Smooth muscle cell (in vitro differentiated cells): ENCODE results near the gene PBX1. TPM values are rescaled to one million over a fixed set of nuclear protein-coding genes. Genes with fewer than 3 reads are reported as not detected.

ENCODE experiments used
- DNase-seq: peaks from one replicate; lab custom pipeline; 2025; ENCODE audit not compliant: unreplicated experiment; lab: John Stamatoyannopoulos, UW
- H2AFZ ChIP-seq: fragments of 200-600 bp; sonication (generic); 2 replicates; pipeline ENCODE4 v1.6.0; 2016; ENCODE audit warnings: antibody characterized with exemption, low read depth, mild to moderate bottlenecking
- H3F3A ChIP-seq: fragments of 200-600 bp; sonication (generic); 2 replicates; pipeline ENCODE4 v1.6.0; 2017; ENCODE audit warnings: antibody characterized with exemption, low read depth
- H3K27ac ChIP-seq: fragments of 200-600 bp; sonication (generic); 2 replicates; pipeline ENCODE4 v1.5.1; 2016; ENCODE audit warnings: low read depth, mild to moderate bottlenecking
- H3K27me3 ChIP-seq: fragments of 200-600 bp; sonication (generic); 2 replicates; pipeline ENCODE4 v1.6.1; 2016; ENCODE audit warnings: low read depth, mild to moderate bottlenecking
- H3K36me3 ChIP-seq: fragments of 200-600 bp; sonication (generic); 2 replicates; pipeline ENCODE4 v1.5.1; 2016; ENCODE audit warnings: low read depth
- H3K4me1 ChIP-seq: fragments of 200-600 bp; sonication (generic); 2 replicates; pipeline ENCODE4 v1.5.1; 2016; ENCODE audit warnings: low read depth
- H3K4me2 ChIP-seq: fragments of 200-600 bp; sonication (generic); 2 replicates; pipeline ENCODE4 v1.6.0; 2016; ENCODE audit warnings: mild to moderate bottlenecking
- H3K4me3 ChIP-seq: fragments of 200-600 bp; sonication (generic); 2 replicates; pipeline ENCODE4 v1.5.1; 2016; ENCODE audit warnings: mild to moderate bottlenecking
- H3K79me2 ChIP-seq: fragments of 200-600 bp; sonication (generic); 2 replicates; pipeline ENCODE4 v1.6.0; 2016; ENCODE audit warnings: low read depth, mild to moderate bottlenecking
- H3K9ac ChIP-seq: fragments of 200-600 bp; sonication (generic); 2 replicates; pipeline ENCODE4 v1.6.0; 2016; ENCODE audit warnings: low read depth
- H3K9me3 ChIP-seq: fragments of 200-600 bp; sonication (generic); replicated peaks from 2 replicates; pipeline ENCODE4 v1.5.1; 2016; ENCODE audit warnings: low read depth
- H4K20me1 ChIP-seq: fragments of 200-600 bp; sonication (generic); 2 replicates; pipeline ENCODE4 v1.6.0; 2016; ENCODE audit warnings: low read depth
- CTCF ChIP-seq: fragments of 200-600 bp; sonication (generic); IDR thresholded peaks from 2 replicates; pipeline ENCODE4 v1.5.1; 2017; ENCODE audit warnings: borderline replicate concordance, mild to moderate bottlenecking, antibody characterized with exemption; ENCODE audit not compliant: insufficient read depth, poor library complexity, severe bottlenecking
- WGBS: methylation state at CpG from one replicate; pipeline ENCODE4 v1.1.7; 2016; ENCODE audit warnings: low lambda C conversion rate; 5-methylcytosine and 5-hydroxymethylcytosine counted together
- polyA plus RNA-seq: library from polyadenylated mRNA; unstranded; fragments of >200 nt; fragmentation: Nextera tagmentation; extraction: Ambion mirVana; gene quantifications from 2 replicates; pipeline ENCODE4 v1.2.1, GENCODE V29; 2016
- total RNA-seq: library from RNA; depleted of rRNA; stranded (reverse); fragments of >200 nt; gene quantifications from 2 replicates; pipeline ENCODE4 v1.2.3, GENCODE V29; 2014

Gene PBX1
- total and polyA plus RNA-seq, 2 experiments from 2014 or later = 8.1 to 70.8 TPM

DNA sequence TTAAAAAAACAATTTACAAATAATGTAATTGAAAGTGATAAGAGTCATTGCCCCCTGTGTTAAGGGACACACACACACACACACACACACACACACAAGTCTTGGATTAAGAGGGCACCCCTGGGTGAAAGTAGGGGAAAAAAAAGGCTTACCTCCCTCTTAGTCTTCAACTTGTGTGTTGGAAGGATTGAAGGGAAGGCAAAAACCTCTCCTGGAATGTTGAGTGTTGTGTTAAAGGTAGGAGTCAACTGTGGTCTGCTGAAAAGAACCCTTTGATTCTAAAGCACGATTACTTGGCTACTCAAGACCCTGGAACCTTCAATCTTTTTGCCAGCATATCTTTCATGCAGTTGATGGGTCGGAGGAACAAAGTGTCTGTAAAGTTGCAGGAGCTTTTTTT, 6.4 kb downstream of the PBX1 start:
- Histone ChIP-seq H3K27me3 (no peaks in the 10 kb centered on the region), H3K27ac (no peak overlapping the region), H3K79me2 (peaks cover 100% of the 10 kb centered on the region), H3K4me2 (peak overlapping the region; percentile 94), H3K36me3 (no peaks in the 10 kb centered on the region), H3K9me3 (no peaks in the 10 kb centered on the region), H3K9ac (no peak overlapping the region), H3K4me3 (peak overlapping the region; percentile 71), H2AFZ (no peak overlapping the region), H4K20me1 (no peaks in the 10 kb centered on the region), H3F3A (peaks cover 7% of the 10 kb centered on the region), H3K4me1 (peaks cover 40% of the 10 kb centered on the region)
- WGBS = 14% methylated on average over 2 of the region's 2 CpGs
- no peak for TF ChIP-seq CTCF
- DNase-seq = no peak

DNA sequence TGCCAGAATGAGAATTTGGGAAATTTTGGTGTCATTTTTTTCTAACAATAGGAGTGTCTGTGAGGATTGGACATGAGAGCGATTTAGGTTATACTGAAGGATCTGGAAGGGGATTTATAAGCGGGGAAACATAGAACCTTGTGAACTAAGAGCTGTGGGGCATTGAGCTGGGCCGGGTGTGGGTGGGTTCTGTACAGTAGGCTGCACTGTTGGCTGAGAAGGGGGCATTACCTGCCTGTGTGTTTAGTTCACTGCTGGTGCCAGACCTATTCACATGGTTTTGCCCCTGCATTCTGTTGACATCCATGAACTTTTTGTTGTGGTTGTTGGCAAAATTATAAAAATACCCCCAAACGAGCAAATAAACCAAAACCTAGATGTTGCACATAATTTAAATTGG, 8.8 kb downstream of the PBX1 start:
- WGBS = 94% methylated on average over 4 of the region's 4 CpGs
- Histone ChIP-seq H4K20me1 (peaks cover 10% of the 10 kb centered on the region), H3K9me3 (no peaks in the 10 kb centered on the region)

GRCh38 chr1:164569241-164569640, 10.3 kb downstream of the PBX1 start:
- Histone ChIP-seq H3K9me3 (no peaks in the 10 kb centered on the region), H3K4me2 (no peak overlapping the region), H3K36me3 (peaks cover 3% of the 10 kb centered on the region), H3K27me3 (no peaks in the 10 kb centered on the region), H3K4me1 (peaks cover 21% of the 10 kb centered on the region), H3K4me3 (no peak overlapping the region), H3K27ac (no peak overlapping the region), H3F3A (peaks cover 3% of the 10 kb centered on the region), H3K79me2 (peaks cover 97% of the 10 kb centered on the region), H3K9ac (no peak overlapping the region), H2AFZ (no peak overlapping the region), H4K20me1 (peaks cover 20% of the 10 kb centered on the region)
- WGBS = 95% methylated on average over 2 of the region's 2 CpGs
- DNase-seq = no peak
- no peak for TF ChIP-seq CTCF

More for the DNA sequence above, 8.8 kb downstream of the PBX1 start:
- H3K27ac ChIP-seq = no peak overlapping the region
- no peak overlapping the region for H2AFZ ChIP-seq
- H3K4me1 ChIP-seq = peaks cover 35% of the 10 kb centered on the region
- no peak overlapping the region for H3K4me3 ChIP-seq
- peaks cover 97% of the 10 kb centered on the region for H3K79me2 ChIP-seq
- DNase-seq = no peak
- no peaks in the 10 kb centered on the region for H3K27me3 ChIP-seq
- H3K4me2 ChIP-seq = no peak overlapping the region
- H3F3A ChIP-seq = peaks cover 3% of the 10 kb centered on the region
- no peak overlapping the region for H3K9ac ChIP-seq
- no peak for TF ChIP-seq CTCF
- H3K36me3 ChIP-seq = peaks cover 3% of the 10 kb centered on the region

GRCh38 chr1:164569866-164570265, 10.9 kb downstream of the PBX1 start:
- no peak overlapping the region for H3K4me3 ChIP-seq
- H2AFZ ChIP-seq = no peak overlapping the region
- H3K79me2 ChIP-seq = peaks cover 97% of the 10 kb centered on the region
- DNase-seq = no peak
- no peak overlapping the region for H3K9ac ChIP-seq
- H3K9me3 ChIP-seq = no peaks in the 10 kb centered on the region
- no peak for TF ChIP-seq CTCF
- H3K4me2 ChIP-seq = no peak overlapping the region
- WGBS = 93% methylated on average over 4 of the region's 4 CpGs
- peaks cover 3% of the 10 kb centered on the region for H3K36me3 ChIP-seq
- H3K4me1 ChIP-seq = peaks cover 15% of the 10 kb centered on the region
- no peaks in the 10 kb centered on the region for H3K27me3 ChIP-seq
- peaks cover 3% of the 10 kb centered on the region for H3F3A ChIP-seq
- no peak overlapping the region for H3K27ac ChIP-seq
- peaks cover 25% of the 10 kb centered on the region for H4K20me1 ChIP-seq
